HepG2 (cell line): ENCODE data around the gene SLC38A2. TPM values are rescaled to one million over a fixed set of nuclear protein-coding genes. Genes with fewer than 3 reads are reported as not detected.

Experiments used
- ARNT ChIP-seq: fragments of 450-650 bp; IDR thresholded peaks from 2 replicates; pipeline ENCODE4 v1.6.1; 2017
- ATRX ChIP-seq: sonication (generic); formaldehyde crosslinking; IDR thresholded peaks from 2 replicates; pipeline ENCODE4 v1.4.0; 2020; ENCODE audit warnings: missing genetic modification reagents, borderline replicate concordance
- GATAD1 ChIP-seq: IDR thresholded peaks from 2 replicates; pipeline ENCODE4 v1.6.1; 2016; ENCODE audit warnings: missing genetic modification reagents, missing compliant biosample characterization
- MED1 ChIP-seq: sonication (generic); formaldehyde crosslinking; IDR thresholded peaks from 2 replicates; pipeline ENCODE4 v1.4.0; 2020; ENCODE audit warnings: missing genetic modification reagents
- MED13 ChIP-seq: sonication (generic); formaldehyde crosslinking; IDR thresholded peaks from 2 replicates; pipeline ENCODE4 v1.5.0; 2020; ENCODE audit warnings: missing genetic modification reagents
- MTF2 ChIP-seq: sonication (generic); formaldehyde crosslinking; IDR thresholded peaks from 2 replicates; pipeline ENCODE4 v1.5.0; 2020; ENCODE audit warnings: missing genetic modification reagents, borderline replicate concordance
- MYNN ChIP-seq: sonication (generic); formaldehyde crosslinking; IDR thresholded peaks from 2 replicates; pipeline ENCODE4 v1.4.0; 2020; ENCODE audit warnings: mild to moderate bottlenecking, low read depth, missing genetic modification reagents
- NCOA2 ChIP-seq: sonication (generic); formaldehyde crosslinking; IDR thresholded peaks from 2 replicates; pipeline ENCODE4 v1.8.0; 2022; ENCODE audit warnings: inconsistent platforms
- NR2F1 ChIP-seq, 2 experiments: fragments of 450-650 bp in 1 of 2; formaldehyde crosslinking in 1 of 2; IDR thresholded peaks; 2 replicates each; pipeline versions ENCODE4 v1.5.0 to v1.6.1; 2016 to 2020; ENCODE audit warnings: mild to moderate bottlenecking in 1 of 2, missing compliant biosample characterization in 1 of 2, missing genetic modification reagents in 1 of 2, moderate library complexity in 1 of 2
- NRL ChIP-seq: sonication (generic); formaldehyde crosslinking; IDR thresholded peaks from 2 replicates; pipeline ENCODE4 v1.5.0; 2020; ENCODE audit warnings: missing genetic modification reagents, mild to moderate bottlenecking, moderate library complexity, borderline replicate concordance
- PRPF4 ChIP-seq: fragments of 200-400 bp; formaldehyde crosslinking; IDR thresholded peaks from 2 replicates; pipeline ENCODE4 v1.6.1; 2016; ENCODE audit warnings: low read length, low read depth; ENCODE audit not compliant: poor library complexity, severe bottlenecking
- SIN3B ChIP-seq: fragments of 150-350 bp; IDR thresholded peaks from 2 replicates; pipeline ENCODE4 v1.6.1; 2014; ENCODE audit warnings: low read length
- SIX4 ChIP-seq: sonication (generic); formaldehyde crosslinking; IDR thresholded peaks from 2 replicates; pipeline ENCODE4 v1.4.0; 2020; ENCODE audit warnings: missing genetic modification reagents
- SMAD1 ChIP-seq: sonication (generic); formaldehyde crosslinking; IDR thresholded peaks from 2 replicates; pipeline ENCODE4 v1.4.0; 2020; ENCODE audit warnings: missing genetic modification reagents, low read depth, mild to moderate bottlenecking, borderline replicate concordance
- ZEB1 ChIP-seq: IDR thresholded peaks from 2 replicates; pipeline ENCODE4 v1.6.1; 2012; ENCODE audit warnings: mild to moderate bottlenecking, low read depth, inconsistent platforms; ENCODE audit not compliant: insufficient replicate concordance
- ZFX ChIP-seq: sonication (generic); formaldehyde crosslinking; IDR thresholded peaks from 2 replicates; pipeline ENCODE4 v1.4.0; 2020; ENCODE audit warnings: mild to moderate bottlenecking, low read depth, missing genetic modification reagents, moderate library complexity
- ZNF12 ChIP-seq: sonication (generic); formaldehyde crosslinking; IDR thresholded peaks from 2 replicates; pipeline ENCODE4 v1.5.0; 2020; ENCODE audit warnings: missing genetic modification reagents
- ZNF138 ChIP-seq: sonication (generic); formaldehyde crosslinking; IDR thresholded peaks from 2 replicates; pipeline ENCODE4 v1.5.0; 2020; ENCODE audit warnings: mild to moderate bottlenecking, low read depth, missing genetic modification reagents
- ZNF224 ChIP-seq: sonication (generic); formaldehyde crosslinking; IDR thresholded peaks from 2 replicates; pipeline ENCODE4 v1.5.0; 2020; ENCODE audit warnings: mild to moderate bottlenecking, missing genetic modification reagents
- ZNF24 ChIP-seq: fragments of 450-650 bp; IDR thresholded peaks from 2 replicates; pipeline ENCODE4 v1.6.1; 2017; ENCODE audit warnings: antibody characterized with exemption, mild to moderate bottlenecking
- ZNF292 ChIP-seq: sonication (generic); formaldehyde crosslinking; IDR thresholded peaks from 2 replicates; pipeline ENCODE4 v1.8.1; 2022; ENCODE audit warnings: mild to moderate bottlenecking, low read depth, missing genetic modification reagents, borderline replicate concordance
- ZNF451 ChIP-seq: sonication (generic); formaldehyde crosslinking; IDR thresholded peaks from 2 replicates; pipeline ENCODE4 v1.5.0; 2020; ENCODE audit warnings: mild to moderate bottlenecking, missing genetic modification reagents
- ZNF570 ChIP-seq: sonication (generic); formaldehyde crosslinking; IDR thresholded peaks from 2 replicates; pipeline ENCODE4 v1.4.0; 2020; ENCODE audit warnings: mild to moderate bottlenecking, missing genetic modification reagents, borderline replicate concordance
- ZNF660 ChIP-seq: sonication (generic); formaldehyde crosslinking; IDR thresholded peaks from 2 replicates; pipeline ENCODE4 v1.5.1; 2020; ENCODE audit warnings: mild to moderate bottlenecking, low read depth, missing genetic modification reagents, borderline replicate concordance
- ZNF691 ChIP-seq: sonication (generic); formaldehyde crosslinking; IDR thresholded peaks from 2 replicates; pipeline ENCODE4 v1.4.0; 2020; ENCODE audit warnings: missing genetic modification reagents, low read depth, mild to moderate bottlenecking, borderline replicate concordance
- ZUFSP ChIP-seq: sonication (generic); formaldehyde crosslinking; IDR thresholded peaks from 2 replicates; pipeline ENCODE4 v1.9.0; 2021; ENCODE audit warnings: missing genetic modification reagents, mild to moderate bottlenecking, borderline replicate concordance
- polyA plus RNA-seq, 8 experiments: library from polyadenylated mRNA; depleted of rRNA in 3 of 8; stranded (reverse) in 7 of 8; unstranded in 1 of 8; fragments of >200 nt; fragmentation: Illumina TruSeq in 4 of 8; extraction: Trizol in 4 of 8; gene quantifications; 2 replicates each; pipeline versions ENCODE4 v1.2.1 to v1.2.3, GENCODE V29; 2011 to 2016; ENCODE audit warnings: low read depth in 4 of 8, missing spikeins in 1 of 8, mixed read lengths in 1 of 8; ENCODE audit not compliant: insufficient read depth in 1 of 8
- total RNA-seq, 5 experiments: library from RNA; depleted of rRNA; stranded (reverse); fragments of >200 nt; fragmentation: Illumina TruSeq; extraction: Trizol; gene quantifications; 2 replicates each; pipeline ENCODE4 v1.2.3, GENCODE V29; 2016; ENCODE audit warnings: low read depth in 1 of 5
- TF ChIP-seq, protein P1 (sequence below): IDR thresholded peaks from 2 replicates; pipeline ENCODE4 v1.6.1; 2016; ENCODE audit warnings: low read depth, control low read depth
- TF ChIP-seq, protein P2 (sequence below): sonication (generic); formaldehyde crosslinking; IDR thresholded peaks from 2 replicates; pipeline ENCODE4 v1.8.0; 2023; ENCODE audit warnings: mild to moderate bottlenecking, missing genetic modification reagents

The SLC38A2 gene
- total and polyA plus RNA-seq, 2 of the 13 experiments (the other 11 are each of a cell fraction or from before 2014, with no cell fraction given), result 368 to 880 TPM

- TF ChIP-seq NR2F1 (CRISPR knock-in tag; IDR thresholded peaks at IDR 0.05), result no peak
- TF ChIP-seq ARNT, result no peak
- no peak for TF ChIP-seq ATRX (CRISPR knock-in tag)
- TF ChIP-seq NRL (CRISPR knock-in tag), result no peak
- no peak for TF ChIP-seq ZNF570 (CRISPR knock-in tag)
- no peak for TF ChIP-seq ZEB1
- TF ChIP-seq MED1 (CRISPR knock-in tag), result peak; percentile 83
- no peak for TF ChIP-seq ZUFSP
- 0 out of 2 replicates have a peak, but pooled peaks have one; percentile 48 for TF ChIP-seq ZNF691 (CRISPR knock-in tag)
- TF ChIP-seq ZNF224 (CRISPR knock-in tag), result no peak
- no peak for TF ChIP-seq ZNF451 (CRISPR knock-in tag)
- no peak for TF ChIP-seq ZNF138 (CRISPR knock-in tag)
- no peak for TF ChIP-seq SMAD1 (CRISPR knock-in tag)
- peak; percentile 45; the same call in 1 of the 2 replicates for TF ChIP-seq ZNF292 (CRISPR knock-in tag)
- TF ChIP-seq ZNF24, result no peak
- TF ChIP-seq MTF2 (CRISPR knock-in tag), result no peak
- no peak for TF ChIP-seq SIN3B
- TF ChIP-seq, protein P1, sequence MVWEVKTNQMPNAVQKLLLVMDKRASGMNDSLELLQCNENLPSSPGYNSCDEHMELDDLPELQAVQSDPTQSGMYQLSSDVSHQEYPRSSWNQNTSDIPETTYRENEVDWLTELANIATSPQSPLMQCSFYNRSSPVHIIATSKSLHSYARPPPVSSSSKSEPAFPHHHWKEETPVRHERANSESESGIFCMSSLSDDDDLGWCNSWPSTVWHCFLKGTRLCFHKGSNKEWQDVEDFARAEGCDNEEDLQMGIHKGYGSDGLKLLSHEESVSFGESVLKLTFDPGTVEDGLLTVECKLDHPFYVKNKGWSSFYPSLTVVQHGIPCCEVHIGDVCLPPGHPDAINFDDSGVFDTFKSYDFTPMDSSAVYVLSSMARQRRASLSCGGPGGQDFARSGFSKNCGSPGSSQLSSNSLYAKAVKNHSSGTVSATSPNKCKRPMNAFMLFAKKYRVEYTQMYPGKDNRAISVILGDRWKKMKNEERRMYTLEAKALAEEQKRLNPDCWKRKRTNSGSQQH, result peak; percentile 79
- TF ChIP-seq NCOA2 (CRISPR knock-in tag), result peak; percentile 33; the same call in 1 of the 2 replicates
- no peak for TF ChIP-seq PRPF4
- TF ChIP-seq, protein P2, sequence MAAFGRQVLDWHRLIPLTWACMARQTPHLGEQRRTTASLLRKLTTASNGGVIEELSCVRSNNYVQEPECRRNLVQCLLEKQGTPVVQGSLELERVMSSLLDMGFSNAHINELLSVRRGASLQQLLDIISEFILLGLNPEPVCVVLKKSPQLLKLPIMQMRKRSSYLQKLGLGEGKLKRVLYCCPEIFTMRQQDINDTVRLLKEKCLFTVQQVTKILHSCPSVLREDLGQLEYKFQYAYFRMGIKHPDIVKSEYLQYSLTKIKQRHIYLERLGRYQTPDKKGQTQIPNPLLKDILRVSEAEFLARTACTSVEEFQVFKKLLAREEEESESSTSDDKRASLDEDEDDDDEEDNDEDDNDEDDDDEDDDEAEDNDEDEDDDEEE (CRISPR knock-in tag), result no peak
- TF ChIP-seq ZNF660 (CRISPR knock-in tag), result no peak
- no peak for TF ChIP-seq MYNN (CRISPR knock-in tag)
- TF ChIP-seq SIX4 (CRISPR knock-in tag), result no peak
- TF ChIP-seq MED13 (CRISPR knock-in tag), result no peak
- 0 out of 2 replicates have a peak, but pooled peaks have one; percentile 31 for TF ChIP-seq GATAD1 (CRISPR knock-in tag)
- no peak for TF ChIP-seq ZNF12 (CRISPR knock-in tag)
- peak; percentile 58 for TF ChIP-seq ZFX
Observed at GRCh38 chr12:46385438-46385837, 12.9 kb upstream of the SLC38A2 start (continued).
